ENCODE measurements around the gene DYRK1B. TPM values are rescaled to one million over a fixed set of nuclear protein-coding genes. Genes with fewer than 3 reads are reported as not detected.

DYRK1B gene
- total RNA-seq, 1 experiment from 2014 or later = 12.2 TPM

- CTCF ChIA-PET = interaction anchor here (1.0 to 3.7 kb wide), 9 partner anchors 13 to 319 kb away, joined by 3 to 16 read pairs (median 5); partner anchors contain the start of gene DYRK1B
- POLR2A ChIA-PET = interaction anchor here (0.8 to 1.7 kb wide), 2 partner anchors 13 to 14 kb away, joined by 3 to 11 read pairs; no protein-coding TSS in a partner anchor
- H3K27ac Mint-ChIP-seq = peak overlapping the region; percentile 87
- TF ChIP-seq ETV6 (CRISPR knock-in tag; IDR thresholded peaks at IDR 0.05) (0 out of 2 replicates have a peak, but pooled peaks have one; percentile 1), ESRRA (CRISPR knock-in tag; IDR thresholded peaks at IDR 0.05; ENCODE audit: borderline replicate concordance) (no peak)
- peak overlapping the region; percentile 94 for H3K4me3 Mint-ChIP-seq
- H3K9me3 Mint-ChIP-seq = no peaks in the 10 kb centered on the region
- peaks cover 8% of the 10 kb centered on the region for H3K27me3 Mint-ChIP-seq (ENCODE audit: low read depth)
- DNase-seq (ENCODE audit: low spot score) = no peak
- peaks cover 40% of the 10 kb centered on the region for H3K4me1 Mint-ChIP-seq
- ATAC-seq = peak; percentile 11
- H3K36me3 Mint-ChIP-seq = no peaks in the 10 kb centered on the region
These were observed 12.9 kb upstream of the DYRK1B start for GRCh38 chr19:39846678-39847486.

- Mint-ChIP-seq H3K27me3 (ENCODE audit: low read depth) (peaks cover 6% of the 10 kb centered on the region), H3K9me3 (no peaks in the 10 kb centered on the region), H3K4me1 (peaks cover 40% of the 10 kb centered on the region), H3K4me3 (peak within 1 kb of the TSS; percentile 94), H3K36me3 (no peaks in the 10 kb centered on the region; the same call in 1 of the 2 replicates), H3K27ac (peak within 1 kb of the TSS; percentile 87)
- ATAC-seq = peak; percentile 85
- CTCF ChIA-PET = interaction anchor here (1.0 to 3.7 kb wide), 8 partner anchors 12 to 319 kb away, joined by 3 to 16 read pairs (median 6); partner anchors contain the start of gene DYRK1B
- POLR2A ChIA-PET = interaction anchor here (0.6 to 1.7 kb wide), 3 partner anchors 13 to 160 kb away, joined by 3 to 11 read pairs (median 6); no protein-coding TSS in a partner anchor
- peak; percentile 93 for DNase-seq (ENCODE audit: low spot score)
- TF ChIP-seq FOXP4 (CRISPR knock-in tag; IDR thresholded peaks at IDR 0.05) (peak; percentile 32; the same call in 1 of the 2 replicates), FOXP1 (CRISPR knock-in tag; IDR thresholded peaks at IDR 0.05; ENCODE audit: borderline replicate concordance) (peak; percentile 75; the same call in 1 of the 2 replicates), RELA (CRISPR knock-in tag; IDR thresholded peaks at IDR 0.05; ENCODE audit: borderline replicate concordance) (no peak), GABPB1 (CRISPR knock-in tag; IDR thresholded peaks at IDR 0.05) (peak; percentile 12; the same call in 1 of the 2 replicates), MAX (CRISPR knock-in tag; IDR thresholded peaks at IDR 0.05) (peak; percentile 87), JAZF1 (CRISPR knock-in tag; IDR thresholded peaks at IDR 0.05) (no peak), EMX1 (CRISPR knock-in tag; IDR thresholded peaks at IDR 0.05) (no peak), FOXK1 (CRISPR knock-in tag; IDR thresholded peaks at IDR 0.05) (0 out of 2 replicates have a peak, but pooled peaks have one; percentile 24), SP1 (CRISPR knock-in tag; conservative IDR thresholded peaks at IDR 0.05) (peak; percentile 79), SMAD4 (CRISPR knock-in tag; IDR thresholded peaks at IDR 0.05) (no peak), ZBTB21 (CRISPR knock-in tag; IDR thresholded peaks at IDR 0.05; ENCODE audit: borderline replicate concordance) (peak; percentile 75; the same call in 1 of the 2 replicates), CTCF (IDR thresholded peaks at IDR 0.05) (no peak), ZNF219 (CRISPR knock-in tag; IDR thresholded peaks at IDR 0.05; ENCODE audit: borderline replicate concordance) (no peak), TEAD4 (CRISPR knock-in tag; IDR thresholded peaks at IDR 0.05) (no peak), NR1H2 (CRISPR knock-in tag; IDR thresholded peaks at IDR 0.05) (no peak), ZNF138 (CRISPR knock-in tag; conservative IDR thresholded peaks at IDR 0.05) (no peak), MYBL2 (CRISPR knock-in tag; IDR thresholded peaks at IDR 0.05) (peak; percentile 50; the same call in 1 of the 2 replicates)
- TF ChIP-seq, protein P1, sequence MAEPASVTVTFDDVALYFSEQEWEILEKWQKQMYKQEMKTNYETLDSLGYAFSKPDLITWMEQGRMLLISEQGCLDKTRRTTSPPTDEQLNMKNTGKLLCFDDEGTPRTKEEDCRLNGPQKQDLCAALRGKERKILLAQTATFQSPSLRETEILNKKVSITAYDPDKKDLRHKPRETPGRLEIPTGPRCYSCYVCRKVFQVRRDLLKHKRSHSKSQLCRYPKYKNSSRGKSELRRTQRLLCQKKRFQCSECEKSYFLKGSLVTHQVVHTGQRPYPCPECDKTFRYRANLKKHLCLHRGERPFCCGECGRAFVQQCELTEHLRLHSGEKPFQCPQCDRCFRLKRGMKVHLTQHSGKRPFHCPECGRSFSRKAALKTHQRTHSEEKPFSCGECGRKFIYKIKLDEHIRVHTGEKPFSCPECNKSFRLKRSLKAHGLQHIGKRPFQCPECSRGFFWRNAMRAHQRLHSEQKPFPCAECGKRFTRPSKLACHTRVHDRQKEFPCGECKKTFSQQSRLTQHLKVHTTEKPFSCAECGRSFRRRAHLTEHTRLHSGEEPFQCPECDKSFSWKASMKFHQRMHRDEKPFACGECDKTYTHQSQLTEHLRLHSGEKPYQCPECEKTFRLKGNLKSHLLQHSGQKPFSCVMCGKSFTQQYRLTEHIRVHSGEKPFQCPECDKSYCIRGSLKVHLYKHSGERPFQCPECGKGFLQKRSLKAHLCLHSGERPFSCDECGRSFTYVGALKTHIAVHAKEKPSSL (CRISPR knock-in tag; conservative IDR thresholded peaks at IDR 0.05) = no peak
- TF ChIP-seq, protein P2, sequence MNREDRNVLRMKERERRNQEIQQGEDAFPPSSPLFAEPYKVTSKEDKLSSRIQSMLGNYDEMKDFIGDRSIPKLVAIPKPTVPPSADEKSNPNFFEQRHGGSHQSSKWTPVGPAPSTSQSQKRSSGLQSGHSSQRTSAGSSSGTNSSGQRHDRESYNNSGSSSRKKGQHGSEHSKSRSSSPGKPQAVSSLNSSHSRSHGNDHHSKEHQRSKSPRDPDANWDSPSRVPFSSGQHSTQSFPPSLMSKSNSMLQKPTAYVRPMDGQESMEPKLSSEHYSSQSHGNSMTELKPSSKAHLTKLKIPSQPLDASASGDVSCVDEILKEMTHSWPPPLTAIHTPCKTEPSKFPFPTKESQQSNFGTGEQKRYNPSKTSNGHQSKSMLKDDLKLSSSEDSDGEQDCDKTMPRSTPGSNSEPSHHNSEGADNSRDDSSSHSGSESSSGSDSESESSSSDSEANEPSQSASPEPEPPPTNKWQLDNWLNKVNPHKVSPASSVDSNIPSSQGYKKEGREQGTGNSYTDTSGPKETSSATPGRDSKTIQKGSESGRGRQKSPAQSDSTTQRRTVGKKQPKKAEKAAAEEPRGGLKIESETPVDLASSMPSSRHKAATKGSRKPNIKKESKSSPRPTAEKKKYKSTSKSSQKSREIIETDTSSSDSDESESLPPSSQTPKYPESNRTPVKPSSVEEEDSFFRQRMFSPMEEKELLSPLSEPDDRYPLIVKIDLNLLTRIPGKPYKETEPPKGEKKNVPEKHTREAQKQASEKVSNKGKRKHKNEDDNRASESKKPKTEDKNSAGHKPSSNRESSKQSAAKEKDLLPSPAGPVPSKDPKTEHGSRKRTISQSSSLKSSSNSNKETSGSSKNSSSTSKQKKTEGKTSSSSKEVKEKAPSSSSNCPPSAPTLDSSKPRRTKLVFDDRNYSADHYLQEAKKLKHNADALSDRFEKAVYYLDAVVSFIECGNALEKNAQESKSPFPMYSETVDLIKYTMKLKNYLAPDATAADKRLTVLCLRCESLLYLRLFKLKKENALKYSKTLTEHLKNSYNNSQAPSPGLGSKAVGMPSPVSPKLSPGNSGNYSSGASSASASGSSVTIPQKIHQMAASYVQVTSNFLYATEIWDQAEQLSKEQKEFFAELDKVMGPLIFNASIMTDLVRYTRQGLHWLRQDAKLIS (CRISPR knock-in tag; IDR thresholded peaks at IDR 0.05; ENCODE audit: borderline replicate concordance) = no peak
These were observed 12.1 kb upstream of the DYRK1B start, which contains the start of gene FBL for GRCh38 chr19:39845933-39846677. Gene FBL, minus strand, starts transcription at chr19:39846379. Its CDS starts 79 bp downstream, at chr19:39846300.

Data from WTC11 (cell line).